Common myeloid progenitor, CD34-positive (primary cell): ENCODE data around the gene MEF2A.

Source experiments
- CTCF ChIA-PET: fragments of 350-600 bp; sonication (Branson Sonifier 250); formaldehyde crosslinking; loops from one replicate; lab custom pipeline; 2021; ENCODE audit warnings: antibody characterized with exemption; lab: Charles Lee
- POLR2A ChIA-PET: fragments of 350-600 bp; sonication (Branson Sonifier 250); formaldehyde crosslinking; loops from one replicate; lab custom pipeline; 2021; ENCODE audit warnings: antibody characterized with exemption; lab: Charles Lee
- DNase-seq, 3 donors: peaks; one replicate each; pipeline versions ENCODE4 v3.0.0 to v3.0.0-alpha.2; 2013
- H3K27ac ChIP-seq, 2 experiments: 1 replicate in 1 of 2; 2 replicates in 1 of 2; pipeline ENCODE4 v1.7.0; 2013; ENCODE audit warnings: inconsistent platforms in 2 of 2, low read length in 2 of 2, mild to moderate bottlenecking in 2 of 2, low read depth in 1 of 2, moderate library complexity in 1 of 2; ENCODE audit not compliant: severe bottlenecking in 2 of 2, insufficient read depth in 1 of 2, poor library complexity in 1 of 2
- H3K27me3 ChIP-seq, 5 experiments: replicated peaks in 2 of 5; 1 replicate in 3 of 5; 2 replicates in 2 of 5; pipeline versions ENCODE4 v1.6.1 to v1.7.0; 2013; ENCODE audit warnings: low read length in 4 of 5, mild to moderate bottlenecking in 2 of 5, moderate library complexity in 2 of 5, inconsistent platforms in 1 of 5; ENCODE audit not compliant: insufficient read depth in 5 of 5, control insufficient read depth in 4 of 5
- H3K36me3 ChIP-seq, 4 experiments: 1 replicate in 2 of 4; 2 replicates in 2 of 4; pipeline versions ENCODE4 v1.6.1 to v1.7.0; 2013; ENCODE audit warnings: low read length in 3 of 4, control low read depth in 1 of 4, mild to moderate bottlenecking in 1 of 4; ENCODE audit not compliant: control insufficient read depth in 4 of 4, insufficient read depth in 4 of 4
- H3K4me1 ChIP-seq, 4 experiments: 1 replicate in 3 of 4; 2 replicates in 1 of 4; pipeline versions ENCODE4 v1.6.1 to v1.7.1; 2013; ENCODE audit warnings: low read length in 3 of 4, mild to moderate bottlenecking in 3 of 4, control low read depth in 1 of 4, inconsistent platforms in 1 of 4, moderate library complexity in 1 of 4; ENCODE audit not compliant: control insufficient read depth in 4 of 4, insufficient read depth in 4 of 4; ENCODE audit errors: control extremely low read depth in 1 of 4
- H3K4me3 ChIP-seq, 7 experiments: 1 replicate in 4 of 7; 2 replicates in 3 of 7; pipeline versions ENCODE4 v1.5.1 to v1.7.0; 2013; ENCODE audit warnings: mild to moderate bottlenecking in 7 of 7, low read length in 6 of 7, moderate library complexity in 6 of 7, inconsistent platforms in 2 of 7, low read depth in 2 of 7, control low read depth in 1 of 7; ENCODE audit not compliant: insufficient read depth in 4 of 7, control insufficient read depth in 1 of 7; ENCODE audit errors: extremely low read depth in 1 of 7
- H3K9me3 ChIP-seq, 5 experiments: 1 replicate in 4 of 5; 2 replicates in 1 of 5; pipeline versions ENCODE4 v1.6.1 to v1.7.1; 2013; ENCODE audit warnings: low read length in 4 of 5, mild to moderate bottlenecking in 2 of 5, inconsistent platforms in 1 of 5, low read depth in 1 of 5, moderate library complexity in 1 of 5; ENCODE audit not compliant: control insufficient read depth in 4 of 5, insufficient read depth in 2 of 5; ENCODE audit errors: control extremely low read depth in 1 of 5
- WGBS: methylation state at CpG from one replicate; pipeline ENCODE4 v1.1.5; 2013; ENCODE audit not compliant: insufficient coverage; 5-methylcytosine and 5-hydroxymethylcytosine counted together

Gene MEF2A

DNA sequence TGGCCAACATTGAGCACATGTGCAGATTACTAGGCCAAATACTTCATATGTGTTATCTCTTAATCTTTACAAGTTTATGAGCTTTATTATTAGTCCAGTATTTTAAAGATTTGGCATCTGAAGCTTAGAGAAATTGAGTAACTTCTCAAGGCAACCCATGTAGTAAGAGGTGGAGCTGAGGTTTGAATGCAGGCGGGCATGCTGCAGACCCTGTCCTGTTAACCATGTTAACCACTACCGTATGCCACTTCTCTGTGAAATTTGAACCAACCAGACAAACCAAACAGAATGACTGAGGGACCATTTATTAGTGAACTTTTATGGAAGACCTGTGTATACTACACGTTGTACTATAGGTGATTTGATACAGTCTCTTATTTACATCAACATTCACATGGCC lies 49.7 kb downstream of the MEF2A start:
- no peak overlapping the region for H3K27ac ChIP-seq
- H3K9me3 ChIP-seq: no peaks in the 10 kb centered on the region
- WGBS: no CpG with 5 or more reads among the region's 3 CpGs
- peaks cover 0 to 6% (median 2%) of the 10 kb centered on the region in 4 experiments for H3K36me3 ChIP-seq
- peaks cover 0 to 29% (median 15%) of the 10 kb centered on the region in 4 experiments for H3K4me1 ChIP-seq
- DNase-seq: no peak
- H3K27me3 ChIP-seq: no peaks in the 10 kb centered on the region
- H3K4me3 ChIP-seq: no peak overlapping the region
- POLR2A ChIA-PET: no interaction called here
- CTCF ChIA-PET: interaction anchor here (0.7 to 1.4 kb wide), 2 partner anchors 11 to 89 kb away, joined by 3 to 4 read pairs; no protein-coding TSS in a partner anchor

- no peaks in the 10 kb centered on the region for H3K9me3 ChIP-seq
- POLR2A ChIA-PET: no interaction called here
- CTCF ChIA-PET: no interaction called here
Observed at GRCh38 chr15:99616129-99616528, 50.3 kb downstream of the MEF2A start.

DNA sequence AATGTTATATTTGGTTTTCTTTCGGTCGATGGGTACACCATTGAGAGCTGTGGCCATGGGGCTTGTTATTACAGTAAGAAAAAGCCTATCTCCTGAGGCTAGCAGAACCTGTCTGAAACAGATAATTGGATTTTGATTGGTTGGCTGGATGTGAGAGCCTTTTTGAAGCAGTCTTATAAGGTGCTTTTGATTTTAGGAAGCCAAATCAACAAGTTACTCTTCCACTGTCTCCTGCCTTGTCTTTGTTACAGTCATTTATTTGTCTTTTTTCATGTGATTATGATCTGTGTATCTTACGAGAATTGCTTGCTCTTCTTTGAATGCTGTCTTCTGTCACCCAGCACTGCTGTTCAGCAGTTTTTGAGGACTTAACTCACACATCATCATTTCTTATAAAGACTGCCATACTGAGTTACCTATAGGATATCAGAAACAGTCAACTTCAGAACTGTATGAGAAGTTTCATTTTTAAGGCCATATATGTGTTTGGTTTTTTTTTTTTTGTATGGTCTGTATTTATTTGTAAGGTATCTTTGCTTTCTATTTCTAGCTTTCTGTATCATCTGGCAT lies 51.1 kb downstream of the MEF2A start:
- no peaks in the 10 kb centered on the region for H3K27me3 ChIP-seq
- 94% methylated on average over 2 of the region's 3 CpGs for WGBS
- H3K9me3 ChIP-seq: no peaks in the 10 kb centered on the region
- CTCF ChIA-PET: no interaction called here
- peaks cover 0 to 29% (median 15%) of the 10 kb centered on the region in 4 experiments for H3K4me1 ChIP-seq
- POLR2A ChIA-PET: interaction anchor here (0.6 kb wide), 1 partner anchor 192 kb away, joined by 4 read pairs; no protein-coding TSS in a partner anchor
- H3K36me3 ChIP-seq: peaks cover 0 to 4% (median 2%) of the 10 kb centered on the region in 4 experiments
- DNase-seq: no peak
- no peak overlapping the region for H3K4me3 ChIP-seq
- H3K27ac ChIP-seq: no peak overlapping the region

More at GRCh38 chr15:99616129-99616528, 50.3 kb downstream of the MEF2A start:
- no peaks in the 10 kb centered on the region for H3K27me3 ChIP-seq
- H3K4me3 ChIP-seq: no peak overlapping the region
- no CpG with 5 or more reads among the region's 2 CpGs for WGBS
- H3K27ac ChIP-seq: no peak overlapping the region
- DNase-seq: no peak
- H3K4me1 ChIP-seq: peaks cover 0 to 29% (median 15%) of the 10 kb centered on the region in 4 experiments
- H3K36me3 ChIP-seq: peaks cover 0 to 6% (median 2%) of the 10 kb centered on the region in 4 experiments

- no peaks in the 10 kb centered on the region for H3K27me3 ChIP-seq
- 90% methylated on average over 6 of the region's 6 CpGs for WGBS
- H3K36me3 ChIP-seq: peaks cover 0 to 6% (median 0%) of the 10 kb centered on the region in 4 experiments
- peaks cover 0 to 1% (median 0%) of the 10 kb centered on the region in 5 experiments for H3K9me3 ChIP-seq
- no peak overlapping the region for H3K27ac ChIP-seq
- peaks cover 0 to 22% (median 13%) of the 10 kb centered on the region in 4 experiments for H3K4me1 ChIP-seq
- CTCF ChIA-PET: no interaction called here
- H3K4me3 ChIP-seq: no peak overlapping the region
- POLR2A ChIA-PET: no interaction called here
- no peak for DNase-seq
Observed at GRCh38 chr15:99618941-99619411, 53.2 kb downstream of the MEF2A start.

DNA sequence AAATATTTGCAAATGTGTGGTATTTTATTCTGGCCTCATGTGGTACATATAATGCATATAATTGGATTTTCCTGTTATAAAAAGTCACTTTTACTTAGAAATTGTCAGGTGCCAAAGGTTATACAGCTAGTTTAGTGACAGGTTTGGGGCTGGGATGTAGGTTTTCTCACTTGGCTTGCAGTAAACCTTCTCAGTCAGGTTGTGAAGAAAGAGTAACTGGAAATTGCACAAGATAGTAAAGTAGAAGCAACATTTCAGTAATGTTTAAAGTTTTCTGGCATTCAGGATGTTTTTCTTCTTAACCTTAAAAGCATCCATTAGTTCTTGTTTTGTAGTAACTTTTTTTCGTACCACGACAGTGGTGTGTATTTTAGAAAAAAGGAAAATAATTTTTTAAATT lies 53.9 kb downstream of the MEF2A start:
- CTCF ChIA-PET: no interaction called here

GRCh38 chr15:99620178-99620577 lies 54.4 kb downstream of the MEF2A start:
- DNase-seq: no peak
- peaks cover 0 to 7% (median 2%) of the 10 kb centered on the region in 5 experiments for H3K9me3 ChIP-seq
- peaks cover 0 to 10% (median 2%) of the 10 kb centered on the region in 4 experiments for H3K36me3 ChIP-seq
- H3K27me3 ChIP-seq: no peaks in the 10 kb centered on the region
- H3K27ac ChIP-seq: no peak overlapping the region
- ChIA-PET CTCF (no interaction called here), POLR2A (no interaction called here)
- peaks cover 0 to 10% (median 2%) of the 10 kb centered on the region in 4 experiments for H3K4me1 ChIP-seq
- 100% methylated on average over 3 of the region's 6 CpGs for WGBS
- no peak overlapping the region for H3K4me3 ChIP-seq

More for the DNA sequence above, 53.9 kb downstream of the MEF2A start:
- H3K27ac ChIP-seq: no peak overlapping the region
- peaks cover 0 to 7% (median 2%) of the 10 kb centered on the region in 4 experiments for H3K36me3 ChIP-seq
- POLR2A ChIA-PET: no interaction called here
- WGBS: no CpG with 5 or more reads among the region's 2 CpGs
- H3K9me3 ChIP-seq: peaks cover 0 to 5% (median 0%) of the 10 kb centered on the region in 5 experiments
- H3K4me3 ChIP-seq: no peak overlapping the region
- no peak for DNase-seq
- H3K27me3 ChIP-seq: no peaks in the 10 kb centered on the region
- peaks cover 0 to 15% (median 6%) of the 10 kb centered on the region in 4 experiments for H3K4me1 ChIP-seq

GRCh38 chr15:99621767-99622166 lies 56.0 kb downstream of the MEF2A start:
- DNase-seq: no peak
- H3K27ac ChIP-seq: no peak overlapping the region
- peaks cover 0 to 12% (median 3%) of the 10 kb centered on the region in 4 experiments for H3K36me3 ChIP-seq
- H3K27me3 ChIP-seq: no peaks in the 10 kb centered on the region
- POLR2A ChIA-PET: no interaction called here
- peaks cover 0 to 12% (median 2%) of the 10 kb centered on the region in 5 experiments for H3K9me3 ChIP-seq
- CTCF ChIA-PET: no interaction called here
- H3K4me3 ChIP-seq: no peak overlapping the region
- H3K4me1 ChIP-seq: peaks cover 0 to 4% (median 0%) of the 10 kb centered on the region in 4 experiments
